ENCODE measurements around the gene SLC25A1. TPM values are rescaled to one million over a fixed set of nuclear protein-coding genes. Genes with fewer than 3 reads are reported as not detected.
"Not testable (repeated sequence)": the region's sequence is repeated elsewhere in the genome, so short reads cannot be mapped to it uniquely, and the experiment has no call there.

SLC25A1 gene
- total RNA-seq, 1 donor from 2014 or later: 69.9 TPM

DNA sequence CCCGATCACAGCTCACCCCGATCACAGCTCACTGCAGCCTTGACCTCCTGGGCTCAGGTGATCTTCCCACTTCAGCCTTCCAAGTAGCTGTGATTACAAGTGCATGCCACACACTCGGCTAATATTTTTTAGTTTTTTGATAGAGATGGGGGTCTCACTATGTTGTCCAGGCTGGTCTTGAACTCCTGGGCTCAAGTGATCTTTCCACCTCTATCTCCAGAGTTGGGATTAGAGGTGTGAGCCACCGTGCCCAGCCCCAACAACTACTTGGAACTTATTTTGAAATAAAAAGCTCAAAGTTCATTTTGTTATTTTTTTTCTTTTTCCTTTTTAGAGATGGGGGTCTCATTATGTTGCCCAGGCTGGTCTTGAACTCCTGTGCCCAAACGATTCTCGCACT is 27.8 kb upstream of the SLC25A1 start:
- no peak for DNase-seq (ENCODE audit: low spot score)

- DNase-seq (ENCODE audit: low spot score): no peak
These were observed 26.1 kb upstream of the SLC25A1 start for GRCh38 chr22:19204640-19205039.

- no peak for DNase-seq (ENCODE audit: low spot score)
These were observed 25.3 kb upstream of the SLC25A1 start for GRCh38 chr22:19203834-19204233.

- DNase-seq (ENCODE audit: low spot score): not testable (repeated sequence)
These were observed 24.3 kb upstream of the SLC25A1 start for GRCh38 chr22:19202799-19203186.

- no peak for DNase-seq (ENCODE audit: low spot score)
These were observed 23.6 kb upstream of the SLC25A1 start for GRCh38 chr22:19201869-19202798.

DNA sequence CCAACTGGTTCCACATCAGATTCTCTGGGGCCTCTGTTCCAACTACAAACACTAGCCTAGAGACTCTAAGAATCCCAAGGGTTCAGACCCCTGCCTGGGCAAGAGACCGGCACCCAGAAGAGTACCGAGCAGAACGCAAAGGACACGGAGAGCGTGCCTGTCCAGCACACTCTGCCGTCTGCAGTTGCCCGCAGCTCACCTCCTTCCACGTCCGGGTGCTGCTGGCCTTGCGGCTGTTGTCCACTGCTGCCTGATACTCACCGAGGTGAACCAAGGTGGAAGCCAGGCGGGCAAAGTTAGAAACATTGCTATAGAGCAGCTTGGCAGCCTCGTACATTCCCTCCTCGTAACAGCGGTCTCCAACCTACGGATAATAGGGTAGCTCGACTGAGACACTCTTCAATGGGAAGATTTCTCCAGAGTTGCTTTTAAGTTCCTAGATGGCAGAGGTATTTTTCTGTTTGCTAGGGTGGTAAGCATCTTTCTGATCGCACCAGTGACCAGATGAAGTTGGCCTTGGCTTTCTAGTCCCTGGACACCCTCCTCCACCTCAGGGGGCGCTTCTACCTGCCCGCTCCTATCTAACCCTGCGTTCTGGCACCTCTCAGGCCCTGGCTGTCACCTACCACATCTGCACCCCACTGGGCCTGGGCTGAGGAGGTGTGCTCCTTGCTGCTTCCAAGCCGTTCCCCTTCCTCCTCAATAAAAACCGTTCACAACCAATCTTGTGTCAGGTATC is 22.8 kb upstream of the SLC25A1 start:
- DNase-seq (ENCODE audit: low spot score): no peak

GRCh38 chr22:19199479-19199878 is 20.9 kb upstream of the SLC25A1 start:
- DNase-seq (ENCODE audit: low spot score): no peak

GRCh38 chr22:19197997-19198865 is 19.7 kb upstream of the SLC25A1 start:
- no peak for DNase-seq (ENCODE audit: low spot score)

DNA sequence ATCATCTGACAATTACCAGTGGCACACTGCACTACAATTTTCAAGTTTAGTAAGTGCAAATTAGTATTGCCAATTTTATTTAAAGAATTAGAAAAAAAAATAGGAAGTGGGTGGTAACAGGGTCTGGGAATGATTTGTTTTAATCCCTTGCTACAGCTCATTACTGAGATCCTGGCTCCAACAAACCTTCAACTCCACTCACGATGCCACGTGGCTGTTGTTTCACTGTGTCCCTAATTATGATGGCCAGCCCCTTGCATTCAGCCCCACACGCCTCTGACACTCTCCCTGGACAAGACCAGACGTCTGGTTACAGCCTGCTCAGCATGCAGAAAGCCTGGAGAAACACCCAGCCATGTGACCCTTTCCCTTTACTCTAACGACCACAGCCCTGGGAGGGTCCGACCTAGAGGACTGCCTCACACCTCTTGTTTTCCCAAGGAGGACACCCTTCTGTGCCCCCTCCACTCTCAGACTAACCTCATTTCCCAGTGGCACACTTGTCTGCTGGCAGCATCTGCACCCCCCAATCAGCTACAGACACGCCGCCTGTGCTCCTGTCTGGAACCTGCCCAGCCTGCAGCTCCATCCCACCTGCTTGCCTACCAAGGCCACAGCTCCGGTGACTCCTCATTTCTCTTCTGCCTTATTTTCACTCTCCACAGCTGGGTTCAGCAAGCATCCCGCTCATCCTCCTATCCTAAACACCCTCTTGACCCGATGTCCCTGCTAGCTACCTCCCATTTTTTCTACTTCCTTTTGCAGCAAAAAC is 18.5 kb upstream of the SLC25A1 start:
- no peak for DNase-seq (ENCODE audit: low spot score)

DNA sequence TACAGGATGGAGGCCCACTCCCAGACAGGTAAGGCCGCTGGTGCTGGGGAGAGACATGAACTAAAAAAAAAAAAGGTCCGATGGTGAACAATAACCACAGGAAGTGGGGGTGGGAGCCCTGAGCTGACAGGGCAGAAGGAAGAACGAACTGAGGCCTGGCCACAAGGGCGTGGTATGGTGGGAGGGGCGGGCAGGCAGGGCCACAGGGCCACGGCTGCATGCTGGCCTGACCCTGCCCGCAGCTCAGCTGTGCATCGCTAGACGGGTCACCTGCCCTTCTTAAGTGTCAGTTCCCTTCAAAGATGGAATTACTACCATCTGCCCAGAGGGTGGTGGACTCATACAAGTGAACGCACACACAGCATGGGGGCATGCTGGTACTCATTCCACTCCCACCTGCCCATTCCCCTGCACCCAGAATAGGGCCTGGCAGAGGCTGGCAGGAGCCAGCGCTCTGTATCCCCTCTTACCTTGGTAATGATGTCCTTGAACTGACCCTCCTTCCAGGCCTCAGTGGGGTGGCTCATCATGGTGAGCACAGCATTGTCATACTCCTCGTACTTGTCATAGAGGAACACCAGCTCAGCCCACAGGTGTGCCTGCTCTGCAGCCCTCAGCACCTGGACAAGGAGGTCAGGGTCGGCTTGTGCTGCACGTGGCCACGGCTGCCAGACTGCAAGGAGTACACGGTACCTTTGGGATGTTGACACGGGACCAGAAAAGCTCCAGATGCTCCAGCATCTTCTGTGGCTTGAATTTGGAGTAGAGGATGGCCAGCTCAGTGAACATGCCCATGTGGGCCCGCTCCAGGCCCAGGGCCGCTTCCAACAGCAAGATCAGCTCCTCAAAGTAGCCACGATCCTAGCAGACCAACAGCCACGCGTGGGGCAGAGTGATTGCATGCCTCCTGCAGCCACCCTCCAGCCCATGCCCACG is 17.5 kb upstream of the SLC25A1 start:
- no peak for DNase-seq (ENCODE audit: low spot score)

DNA sequence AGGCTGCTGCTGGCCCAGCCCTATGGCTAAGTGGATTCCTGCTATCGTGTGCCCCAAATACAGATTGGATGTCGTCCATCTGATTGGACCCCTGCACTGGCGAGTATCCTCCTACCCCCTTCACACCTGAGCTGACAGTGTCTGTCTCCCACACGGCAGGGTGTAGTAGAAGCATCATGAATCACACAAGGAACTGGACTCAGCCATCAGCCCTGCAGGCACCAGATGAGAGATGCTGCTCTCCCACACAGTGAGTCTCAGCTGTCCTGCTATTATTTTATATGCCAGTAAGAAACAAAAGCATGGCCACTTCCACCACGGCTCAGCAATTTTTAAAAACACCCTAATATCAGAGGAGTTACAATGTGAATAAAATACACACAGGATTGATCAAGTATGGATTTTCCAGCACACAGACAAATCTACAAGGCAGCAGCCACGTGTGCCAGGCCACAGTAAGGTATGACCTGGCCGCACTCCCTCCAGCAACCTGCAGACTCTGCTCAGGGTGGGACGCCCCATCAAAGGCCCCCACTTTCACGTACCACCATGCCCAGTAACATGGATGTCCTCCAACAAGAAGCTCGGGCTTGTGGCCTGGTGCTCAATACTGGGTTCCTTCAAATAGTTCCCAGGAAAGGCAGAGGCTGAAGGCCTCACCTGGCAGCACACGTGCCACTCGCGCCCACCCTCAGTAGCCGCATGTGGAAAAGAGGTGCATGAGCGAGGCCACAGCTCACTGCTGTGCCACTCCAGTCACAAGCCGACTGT is 16.4 kb upstream of the SLC25A1 start:
- DNase-seq (ENCODE audit: low spot score): no peak

DNA sequence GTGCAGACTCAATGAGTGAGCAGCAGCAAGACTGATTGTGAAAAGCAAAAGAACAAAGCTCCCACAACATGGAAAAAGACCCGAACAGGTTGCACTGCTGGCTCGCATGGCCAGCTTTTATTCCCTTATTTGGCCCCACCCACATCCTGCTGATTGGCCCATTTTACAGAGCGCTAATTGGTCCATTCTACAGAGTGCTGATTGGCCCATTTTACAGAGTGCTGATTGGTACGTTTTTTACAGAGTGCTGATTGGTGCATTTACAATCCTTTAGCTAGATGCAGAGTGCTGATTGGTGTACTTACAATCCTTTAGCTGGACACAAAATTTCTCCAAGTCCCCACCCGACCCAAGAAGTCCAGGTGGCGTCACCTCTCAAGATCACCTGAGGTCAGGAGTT is 15.3 kb upstream of the SLC25A1 start:
- DNase-seq (ENCODE audit: low spot score): no peak

- DNase-seq (ENCODE audit: low spot score): no peak
These were observed 9.4 kb upstream of the SLC25A1 start for GRCh38 chr22:19187716-19188563.

DNA sequence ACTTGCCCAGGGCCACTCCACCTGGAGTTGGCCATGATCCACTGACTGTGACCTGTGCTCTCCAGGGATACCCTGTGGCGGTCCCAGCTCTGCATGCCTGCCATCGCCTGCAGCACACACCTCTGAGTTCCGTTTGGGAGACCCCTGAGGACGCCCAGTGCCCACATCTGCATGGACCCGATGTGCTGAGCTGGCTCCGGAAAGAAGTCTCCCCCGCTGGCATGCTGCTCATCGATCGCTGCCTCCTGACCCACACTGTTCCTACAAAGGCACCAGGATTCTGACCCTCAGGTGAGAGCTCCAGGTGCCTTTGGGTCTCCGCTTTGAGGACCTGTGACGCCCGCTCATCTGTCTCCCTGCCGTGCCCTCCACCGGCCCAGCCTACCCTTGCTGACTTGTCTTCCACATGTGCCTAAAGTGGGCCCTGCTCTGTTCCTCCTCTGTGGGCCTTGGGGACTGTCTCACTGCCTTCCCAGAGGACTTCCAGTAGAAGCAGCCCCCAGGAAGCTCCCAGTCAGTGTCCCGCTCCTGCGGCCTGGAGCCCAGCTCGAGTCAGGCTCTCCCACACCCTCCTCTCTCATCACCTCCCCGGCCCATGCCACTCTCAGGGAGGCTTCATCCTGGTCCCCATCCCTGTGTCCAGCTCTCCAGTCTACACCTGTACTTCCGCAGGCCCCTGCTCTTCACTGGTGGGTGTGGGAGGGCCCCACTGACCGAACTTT is 5.9 kb upstream of the SLC25A1 start:
- DNase-seq (ENCODE audit: low spot score): no peak

DNA sequence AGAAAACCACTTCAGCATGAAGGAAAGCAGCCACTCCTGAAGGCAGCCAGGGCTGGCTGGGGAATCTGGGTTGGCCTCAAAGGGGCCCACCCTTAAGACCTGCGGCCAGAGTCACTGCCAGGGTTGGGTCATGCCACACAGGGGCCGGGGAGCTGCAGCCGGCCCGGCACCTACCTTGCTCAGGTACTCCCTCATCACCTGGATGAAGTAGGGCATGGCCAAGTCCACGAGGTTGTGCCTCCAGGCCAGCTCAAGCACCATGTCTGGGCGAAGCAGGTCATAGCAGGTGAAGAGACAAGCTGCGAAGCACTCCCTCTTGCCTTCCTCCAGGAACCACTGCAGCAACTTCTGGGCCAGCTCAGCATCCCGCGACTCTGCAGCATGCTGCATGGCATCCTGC is 4.7 kb upstream of the SLC25A1 start:
- no peak for DNase-seq (ENCODE audit: low spot score)

DNA sequence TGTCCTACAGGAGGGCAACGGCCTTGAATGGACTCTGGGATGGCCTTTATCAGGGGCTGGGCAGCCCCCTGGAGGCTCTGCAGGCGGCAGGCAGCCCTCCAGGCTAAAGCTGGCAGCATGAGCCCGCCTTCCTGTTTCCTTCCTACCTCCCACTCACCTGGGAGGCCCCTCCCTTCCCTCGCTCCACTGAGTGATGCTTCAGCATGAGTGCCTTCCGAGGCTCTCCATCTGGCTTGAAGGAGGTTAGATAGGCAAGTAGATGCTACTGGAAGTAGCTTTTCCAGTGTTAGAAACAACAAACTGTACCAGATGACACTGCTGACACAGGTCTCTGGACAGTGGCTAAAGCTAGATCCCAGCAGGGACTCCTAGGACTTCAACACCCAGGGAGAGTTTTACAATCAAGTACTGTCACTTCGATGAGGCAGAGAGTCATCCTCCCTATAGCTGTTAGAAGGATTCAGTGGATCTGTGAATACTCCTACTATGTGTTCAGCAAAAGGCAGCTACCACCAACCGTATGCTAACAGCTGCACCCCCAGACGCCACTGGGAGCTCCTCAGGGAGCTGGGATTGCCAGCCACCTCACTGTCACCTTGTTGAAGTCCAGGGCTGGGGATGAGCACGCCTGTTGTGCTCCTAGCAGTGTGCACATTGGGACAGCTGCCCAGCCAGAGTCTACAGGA is 4.1 kb upstream of the SLC25A1 start:
- DNase-seq (ENCODE audit: low spot score): no peak

Measured in ureter (tissue), 1 donor.